Measurements from ENCODE around the gene SMIM13.

SMIM13 gene

GRCh38 chr6:11093626-11094410, at the start of gene SMIM13:
SMIM13 (plus strand) TSS chr6:11093834; CDS start chr6:11094314, 480 bp downstream.
- DNase-seq = peak; percentile 94

DNA sequence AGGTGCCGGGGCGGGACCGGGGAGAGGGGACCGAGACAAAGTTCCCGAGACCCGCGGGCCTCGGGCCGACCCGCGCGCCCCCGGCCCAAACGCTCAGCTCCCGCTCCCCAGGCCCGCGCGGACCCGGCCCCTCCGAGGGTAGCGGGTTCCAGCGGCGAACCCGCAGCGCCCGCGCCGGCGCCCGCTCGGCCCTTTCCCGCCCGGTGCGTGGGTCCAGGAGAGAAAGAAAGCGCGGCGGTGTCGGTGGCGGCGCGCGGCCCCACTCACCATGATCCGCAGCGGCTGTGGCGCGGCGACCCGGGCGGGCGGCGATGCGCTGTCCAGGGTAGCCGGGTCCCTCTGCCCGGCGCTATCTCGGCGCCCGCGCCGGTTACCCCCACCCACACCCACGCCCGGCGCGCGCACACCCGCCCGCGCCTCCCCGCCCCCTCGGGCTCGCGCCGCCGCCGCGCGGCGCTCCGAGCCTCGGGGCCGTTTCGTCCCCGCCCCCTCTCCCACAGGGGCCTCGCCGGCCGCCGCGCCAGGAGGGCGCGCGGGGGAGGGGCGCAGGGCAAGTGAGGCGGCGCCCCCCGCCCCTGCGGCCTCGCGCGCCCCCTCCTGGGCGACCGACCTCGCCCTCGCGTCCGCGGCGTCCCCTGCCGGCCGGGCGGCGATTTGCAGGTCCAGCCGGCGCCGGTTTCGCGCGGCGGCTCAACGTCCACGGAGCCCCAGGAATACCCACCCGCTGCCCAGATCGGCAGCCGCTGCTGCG, 49.5 kb upstream of the SMIM13 start, which contains the start of gene ELOVL2:
ELOVL2 (minus strand) TSS at position 345 of the 751 bp plus-strand sequence; CDS start at position 270, 75 bp downstream.
- peak; percentile 69 for DNase-seq

DNA sequence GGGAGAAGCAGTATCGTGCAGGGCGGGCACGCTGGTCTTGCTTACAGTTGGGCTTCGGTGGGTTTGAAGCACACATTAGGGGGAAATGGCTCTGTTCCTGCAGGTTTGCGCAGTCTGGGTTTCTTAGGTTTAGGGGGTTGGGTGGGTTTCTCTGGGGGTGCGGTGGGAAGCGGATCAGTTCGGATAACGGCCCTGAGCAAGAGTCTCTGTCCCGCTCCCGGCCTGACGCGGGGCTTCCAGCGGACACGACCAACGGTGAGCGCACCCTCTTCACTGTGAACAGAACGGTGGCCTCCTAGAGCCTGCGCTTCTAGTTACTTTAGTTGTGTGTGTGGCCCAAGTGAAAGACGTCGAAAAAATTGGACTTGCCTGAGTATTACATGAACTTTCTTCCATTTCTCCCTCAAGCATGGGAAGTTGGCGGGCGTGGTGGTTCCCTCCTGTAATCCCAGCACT, 48.9 kb upstream of the SMIM13 start:
- no peak for DNase-seq

DNA sequence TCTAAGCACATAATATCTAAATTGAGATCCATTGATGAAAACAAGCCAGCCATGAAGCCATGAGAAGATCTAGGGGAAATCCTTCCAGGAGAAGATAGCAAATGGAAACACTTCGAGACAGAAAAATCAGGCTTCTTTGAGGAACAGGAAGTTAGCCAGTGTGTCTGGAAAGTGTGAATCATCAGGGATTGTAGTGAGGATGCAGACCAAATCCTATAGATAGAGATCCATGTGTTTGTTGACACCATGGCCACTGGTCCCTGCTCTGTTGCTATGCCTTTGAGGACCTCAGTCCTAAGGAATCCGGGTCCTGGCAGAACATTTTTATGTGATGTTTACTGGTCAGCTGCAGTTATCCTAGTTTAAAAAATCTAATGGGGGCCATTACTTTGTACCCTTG, 42.9 kb upstream of the SMIM13 start:
- DNase-seq = no peak

DNA sequence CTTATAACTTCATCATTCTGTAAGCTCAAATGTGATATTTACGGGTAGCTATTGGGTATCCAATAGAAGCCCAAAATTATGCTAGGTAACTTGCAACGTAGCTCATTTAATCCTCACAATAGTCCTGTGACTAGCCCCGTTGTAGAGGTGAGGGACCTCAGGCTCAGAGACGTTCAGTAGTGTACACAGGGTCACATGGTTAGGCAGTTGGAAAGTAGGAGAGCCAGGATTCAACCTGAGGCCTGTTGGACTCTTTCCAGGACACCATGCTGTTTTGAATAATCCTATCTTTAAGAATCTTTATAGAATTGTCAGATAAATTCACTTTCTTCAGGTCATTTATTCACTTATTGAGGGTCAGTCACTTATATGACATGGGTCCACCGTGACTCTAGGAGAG, 40.3 kb upstream of the SMIM13 start:
- no peak for DNase-seq

GRCh38 chr6:11054722-11055121, 38.9 kb upstream of the SMIM13 start:
- DNase-seq = no peak

- no peak for DNase-seq
Observed at GRCh38 chr6:11055127-11055627, 38.5 kb upstream of the SMIM13 start.

DNA sequence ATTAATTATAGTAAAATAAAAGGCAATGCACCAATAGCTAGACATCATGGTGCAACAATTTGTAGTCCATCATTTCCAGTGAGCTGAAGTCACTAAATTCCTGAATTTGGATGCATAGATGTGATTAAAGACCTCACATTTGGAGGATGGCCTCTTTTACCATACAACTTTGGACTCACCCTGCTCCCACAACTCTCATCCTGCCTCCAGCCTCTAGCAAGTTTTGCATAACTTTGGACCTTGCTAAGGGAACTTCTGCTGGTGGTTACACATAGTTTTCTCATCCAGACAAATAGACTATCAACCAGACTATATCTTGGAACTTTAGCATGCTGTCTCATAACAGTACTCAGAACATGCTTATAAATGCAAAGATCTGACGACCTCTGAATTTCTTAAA, 36.8 kb upstream of the SMIM13 start:
- no peak for DNase-seq

DNA sequence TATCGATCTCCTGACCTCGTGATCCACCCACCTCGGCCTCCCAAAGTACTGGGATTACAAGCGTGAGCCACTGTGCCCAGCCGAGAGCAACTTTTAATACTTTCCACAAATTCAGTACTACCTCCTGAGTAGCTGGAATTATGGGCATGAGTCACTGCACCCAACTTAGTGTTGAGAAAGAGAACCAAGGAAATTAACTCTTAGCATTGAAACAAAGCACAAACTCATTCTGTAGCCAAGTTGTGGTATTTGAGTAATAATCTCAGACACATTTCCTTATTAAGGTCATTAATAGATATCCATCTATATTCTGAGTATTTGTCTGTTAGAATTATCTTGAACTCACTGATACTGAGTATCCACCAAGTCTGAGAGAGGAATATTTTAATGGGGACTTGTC, 35.2 kb upstream of the SMIM13 start:
- DNase-seq = no peak

DNA sequence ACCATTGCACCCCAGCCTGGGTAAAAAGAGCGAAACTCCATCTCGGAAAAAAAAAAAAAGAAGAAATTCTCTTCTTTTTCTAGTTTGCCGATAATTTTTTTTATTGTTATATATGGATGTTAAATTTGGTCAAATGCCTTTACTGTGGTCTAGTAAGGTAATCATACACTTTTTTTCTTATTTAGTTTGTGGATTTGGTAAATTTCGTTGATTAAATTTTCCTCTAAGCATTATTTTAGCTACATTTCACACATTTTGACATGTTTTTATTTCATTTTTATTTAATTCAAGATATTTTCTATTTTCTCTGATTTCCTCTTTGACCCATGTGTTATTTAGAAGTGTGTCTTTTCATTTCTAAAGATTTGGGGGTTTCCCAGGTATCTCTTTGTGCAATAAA, 31.6 kb upstream of the SMIM13 start:
- no peak for DNase-seq

DNA sequence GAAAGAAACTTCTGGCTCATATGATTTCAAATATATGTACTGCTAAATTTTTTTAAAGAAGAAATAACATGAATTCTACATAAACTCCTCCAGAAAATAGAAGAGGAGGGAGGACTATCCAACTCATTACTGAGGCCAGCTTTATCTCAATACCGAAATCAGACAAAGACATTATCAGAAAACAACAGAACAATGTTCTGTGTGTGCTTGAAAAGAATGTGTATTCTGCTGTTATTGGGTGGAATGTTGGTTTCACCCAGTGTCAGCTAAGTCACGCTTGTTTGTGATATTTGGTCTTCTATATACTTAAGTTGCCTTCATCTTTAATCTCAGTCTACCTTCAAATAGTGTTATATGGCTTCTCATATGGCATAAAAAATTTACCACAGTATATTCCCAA, 30.9 kb upstream of the SMIM13 start:
- no peak for DNase-seq

DNA sequence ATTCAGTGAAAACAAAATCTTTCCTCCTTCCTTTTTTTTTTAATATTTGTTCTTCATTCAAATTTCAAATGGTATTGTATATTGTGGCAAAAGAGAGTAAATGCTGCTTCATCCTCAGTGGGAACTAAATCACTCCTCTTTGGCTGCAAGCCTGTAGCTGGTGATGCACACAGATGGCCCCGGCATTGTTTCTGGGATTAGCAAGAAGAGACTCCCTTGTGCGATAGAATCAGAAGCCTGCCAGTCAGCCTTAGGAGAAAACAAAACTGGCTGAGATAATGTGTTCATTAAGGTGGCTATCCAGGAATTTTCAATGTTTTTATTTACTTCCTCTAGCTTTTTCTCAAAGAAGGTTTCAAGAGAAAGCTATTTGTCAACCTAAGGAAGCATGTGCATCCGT, 28.8 kb upstream of the SMIM13 start:
- DNase-seq = no peak

DNA sequence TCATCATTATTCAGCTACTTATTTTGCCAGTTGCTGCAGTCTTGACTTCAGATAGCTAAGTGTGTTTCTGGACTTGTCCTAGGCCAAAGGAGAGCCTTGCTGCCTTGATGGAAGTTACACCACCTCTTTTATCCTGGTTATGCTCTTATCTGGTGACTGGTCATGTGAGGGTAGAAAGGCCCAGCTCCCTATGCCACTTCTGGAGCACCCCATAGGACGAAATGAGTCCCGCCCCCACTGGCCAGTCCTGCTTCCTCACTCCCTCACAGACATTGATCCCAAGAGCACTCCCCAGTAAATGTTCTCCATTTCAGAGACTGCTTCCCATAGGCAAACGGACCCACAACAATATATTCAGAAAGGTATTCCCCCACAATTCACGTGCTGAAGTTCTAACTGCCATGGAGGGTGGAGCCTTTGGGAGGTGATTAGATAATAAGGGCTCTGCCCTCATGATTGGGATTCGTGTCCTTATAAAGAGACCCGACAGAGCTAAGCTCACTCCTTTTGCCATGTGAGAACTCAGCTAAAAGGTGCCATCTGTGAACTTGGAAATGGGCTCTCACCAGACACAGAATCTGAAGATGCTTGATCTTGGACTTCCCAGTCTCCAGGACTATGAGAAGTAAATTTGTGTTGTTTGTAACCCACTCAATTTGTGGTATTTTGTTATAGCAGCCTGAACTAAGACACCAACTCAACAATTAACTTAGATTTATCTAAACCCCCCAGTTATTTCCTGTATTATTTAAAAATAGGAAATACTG, 28.0 kb upstream of the SMIM13 start:
- no peak for DNase-seq

DNA sequence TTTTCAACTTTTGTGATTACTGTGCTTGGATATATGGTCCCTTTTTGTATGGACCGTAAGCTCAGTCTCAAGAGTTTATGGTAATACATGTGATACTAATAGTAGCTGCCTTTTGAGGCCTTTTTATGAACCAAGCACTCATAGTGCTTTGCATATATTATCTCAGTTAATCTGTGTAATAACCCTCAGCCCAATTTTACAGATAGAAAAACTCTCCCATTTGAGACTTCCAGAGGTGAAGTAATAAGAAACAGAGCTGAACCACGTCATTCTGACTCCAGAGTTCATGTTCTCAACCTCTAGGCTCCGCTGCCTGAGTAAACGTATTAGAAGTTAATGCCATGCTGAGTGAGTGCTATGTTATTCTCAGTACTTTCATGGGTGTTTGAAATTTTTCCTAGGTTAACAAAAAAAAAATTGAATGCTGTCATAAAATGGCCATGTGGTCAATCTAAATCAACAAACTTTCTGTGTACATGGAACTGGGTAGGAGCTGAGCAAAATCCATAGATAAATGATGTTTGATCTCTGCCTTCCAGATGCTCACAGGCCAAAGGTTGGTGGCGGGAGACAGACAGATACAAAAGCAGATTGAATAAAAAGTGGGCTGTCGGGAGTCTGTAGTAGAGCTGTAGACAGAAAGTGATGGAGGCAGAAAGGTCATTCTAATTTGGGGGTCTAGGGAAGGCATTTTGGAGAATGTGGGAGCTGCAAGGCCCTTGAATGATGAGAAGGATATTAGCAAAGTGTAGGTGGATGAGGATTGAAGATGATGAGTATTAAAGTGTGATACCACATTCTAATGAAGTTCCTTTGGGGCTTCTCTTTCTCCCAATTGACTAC, 26.9 kb upstream of the SMIM13 start:
- DNase-seq = no peak

DNA sequence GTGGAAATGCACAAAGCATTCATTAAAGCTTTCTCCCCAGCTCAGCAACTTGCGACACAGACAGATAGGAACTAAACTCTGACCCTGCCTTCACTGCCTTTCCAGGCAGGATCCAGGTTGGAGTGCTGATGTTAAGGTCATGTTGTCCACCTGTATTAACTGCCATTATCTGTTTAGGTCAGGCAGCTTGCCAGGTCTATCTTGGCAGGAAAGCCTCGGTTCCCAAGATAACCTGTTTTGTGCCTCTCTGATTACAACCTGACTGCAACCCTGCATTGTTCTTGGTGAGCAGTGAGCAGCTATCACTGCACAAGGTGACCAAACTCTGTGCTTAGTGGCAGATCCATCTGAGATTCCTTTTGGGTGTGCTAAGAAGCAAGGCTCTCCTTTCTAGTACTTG, 26.3 kb upstream of the SMIM13 start:
- DNase-seq = no peak

- no peak for DNase-seq
Observed at GRCh38 chr6:11069760-11070159, 23.9 kb upstream of the SMIM13 start.

DNA sequence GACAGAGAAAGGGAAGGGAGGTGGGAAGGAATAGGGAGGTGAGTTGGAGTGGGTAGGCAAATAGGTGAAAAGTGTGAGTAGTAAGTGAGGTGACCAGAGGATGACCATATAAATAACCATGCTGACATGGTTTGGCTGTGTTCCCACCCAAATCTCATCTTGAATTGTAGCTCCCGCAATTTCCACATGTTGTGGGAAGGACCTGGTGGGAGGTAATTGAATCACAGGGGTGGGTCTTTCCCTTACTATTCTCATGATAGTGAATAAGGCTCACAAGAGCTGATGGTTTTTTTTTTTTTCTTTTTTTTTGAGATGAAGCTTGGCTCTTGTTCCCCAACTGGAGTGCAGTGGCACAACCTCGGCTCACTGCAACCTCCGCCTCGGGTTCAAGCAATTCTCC, 21.5 kb upstream of the SMIM13 start:
- DNase-seq = no peak

DNA sequence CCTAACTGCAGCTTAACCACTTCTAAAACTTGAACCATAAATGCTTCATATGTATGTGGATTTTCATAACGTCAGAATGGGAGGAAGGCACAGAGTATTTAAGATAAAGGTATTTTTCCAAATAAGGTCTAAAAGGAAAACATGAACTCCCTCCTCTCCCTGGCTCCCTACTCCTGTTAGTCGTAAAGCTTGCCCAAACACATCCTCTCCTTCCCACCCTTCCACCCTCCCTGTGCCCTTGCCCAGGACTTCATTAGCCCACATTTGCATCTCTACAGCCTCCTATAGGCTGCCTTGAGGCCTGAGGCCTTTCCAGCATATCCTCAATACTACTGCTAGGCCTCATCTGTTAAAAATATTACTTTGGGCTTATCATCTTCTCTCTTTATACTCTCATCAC, 17.1 kb upstream of the SMIM13 start:
- no peak for DNase-seq

DNA sequence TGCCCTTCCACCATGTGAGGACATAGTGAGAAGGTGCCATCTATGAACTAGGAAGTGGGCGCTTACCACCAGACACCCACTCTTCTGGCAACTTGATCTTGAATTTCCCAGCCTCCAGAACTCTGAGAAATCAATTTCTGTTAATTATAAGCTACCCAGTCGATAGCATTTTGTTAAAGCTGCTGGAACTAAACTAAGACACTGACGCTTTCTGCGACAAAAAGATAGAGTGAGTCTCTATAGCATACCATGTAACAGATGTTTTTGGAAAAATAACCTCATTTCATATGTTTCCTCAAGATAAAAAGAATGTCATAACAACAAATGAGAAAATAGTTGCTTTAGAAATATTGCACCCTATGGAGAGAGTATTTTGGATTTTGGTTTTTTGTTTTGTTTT, 15.4 kb upstream of the SMIM13 start:
- no peak for DNase-seq

- no peak for DNase-seq
Observed at GRCh38 chr6:11080296-11080695, 13.3 kb upstream of the SMIM13 start.

DNA sequence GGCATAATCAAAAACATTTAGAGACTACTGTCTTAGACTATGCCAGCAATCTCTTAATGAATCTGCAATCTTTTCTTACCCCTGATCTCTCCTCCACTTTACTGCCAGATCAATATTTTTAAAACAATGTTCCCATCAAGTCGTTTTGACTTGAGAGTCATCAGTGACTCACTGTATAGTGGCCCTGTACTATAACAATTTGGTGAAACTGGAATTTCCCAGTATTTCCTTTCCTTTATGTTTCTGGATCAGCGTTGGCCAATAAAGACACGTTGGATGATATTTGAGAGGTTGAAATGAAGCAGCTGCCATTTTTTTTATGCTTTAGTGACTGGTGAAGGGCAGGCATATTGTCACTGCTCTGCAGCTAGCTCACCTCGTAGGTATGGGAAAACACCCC, 10.1 kb upstream of the SMIM13 start:
- DNase-seq = no peak

GRCh38 chr6:11083956-11084355, 9.7 kb upstream of the SMIM13 start:
- no peak for DNase-seq
